Activated CD4-positive, alpha-beta T cell treated with anti-CD3 and anti-CD28 coated beads, Interleukin-2, amount 50 U/mL, for 48 hours (primary cell): ENCODE measurements around the gene CYP46A1.
"Not testable (repeated sequence)": the region's sequence is repeated elsewhere in the genome, so short reads cannot be mapped to it uniquely, and the experiment has no call there.

Experiments
- DNase-seq, 2 experiments: peaks; one replicate each; pipeline ENCODE4 v3.0.0-alpha.2; 2020

The CYP46A1 gene

DNA sequence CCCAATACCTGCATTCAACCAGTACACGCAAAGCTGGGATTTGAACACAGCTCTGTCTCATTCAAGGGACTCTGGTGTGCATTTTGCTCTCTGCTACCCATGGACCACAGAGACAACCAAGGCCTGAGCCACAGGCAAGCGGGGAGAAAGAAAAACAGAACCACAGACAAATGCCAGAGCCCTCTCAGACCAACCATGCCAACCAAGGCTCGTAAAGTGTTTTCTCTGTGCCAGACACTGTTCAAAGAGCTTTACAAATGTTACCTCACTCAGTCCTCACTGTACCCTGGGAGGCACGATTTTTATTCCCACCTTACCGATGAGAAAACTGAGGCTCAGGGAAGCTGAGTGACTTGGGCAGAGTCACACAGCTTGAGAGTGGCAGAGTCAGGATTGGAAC lies 76.7 kb downstream of the CYP46A1 start:
- DNase-seq = no peak

DNA sequence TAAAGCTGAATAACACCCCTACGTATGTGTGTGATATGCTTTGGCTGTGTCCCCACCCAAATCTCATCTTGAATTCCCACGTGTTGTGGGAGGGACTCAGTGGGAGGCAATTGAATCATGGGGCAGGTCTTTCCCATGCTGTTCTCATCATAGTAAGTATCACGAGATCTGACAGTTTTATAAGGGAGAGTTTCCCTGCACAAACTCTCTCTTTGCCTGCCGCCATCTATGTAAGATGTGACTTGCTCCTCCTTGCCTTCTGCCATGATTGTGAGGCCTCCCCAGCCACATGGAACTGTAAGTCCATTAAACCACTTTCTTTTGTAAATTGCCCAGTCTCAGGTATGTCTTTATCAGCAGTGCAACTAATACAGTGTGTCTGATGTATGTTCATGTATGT lies 78.8 kb downstream of the CYP46A1 start:
- not testable (repeated sequence) for DNase-seq

GRCh38 chr14:99763527-99764221 lies 79.6 kb downstream of the CYP46A1 start:
- DNase-seq = no peak

- no peak for DNase-seq
These were observed 80.2 kb downstream of the CYP46A1 start for GRCh38 chr14:99764222-99764706.

DNA sequence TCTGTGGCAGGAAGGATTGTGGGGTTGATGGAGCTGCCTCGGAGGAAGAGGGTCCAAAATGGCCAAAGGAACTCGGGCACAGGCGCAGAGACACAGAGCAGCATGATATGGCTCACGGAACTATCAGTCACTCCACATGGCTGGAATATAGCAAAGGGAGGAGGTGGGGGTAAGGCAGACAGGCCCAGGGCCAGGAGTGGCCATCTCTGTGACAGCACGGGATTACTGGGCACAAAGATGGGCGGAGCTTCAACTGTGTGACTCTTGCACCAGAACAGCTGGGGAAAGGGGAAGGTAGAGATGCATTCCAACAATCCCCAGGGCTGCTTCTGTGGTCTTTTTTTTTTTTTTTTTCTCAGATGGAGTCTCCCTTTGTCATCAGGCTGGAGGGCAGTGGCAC lies 84.3 kb downstream of the CYP46A1 start:
- DNase-seq = no peak

DNA sequence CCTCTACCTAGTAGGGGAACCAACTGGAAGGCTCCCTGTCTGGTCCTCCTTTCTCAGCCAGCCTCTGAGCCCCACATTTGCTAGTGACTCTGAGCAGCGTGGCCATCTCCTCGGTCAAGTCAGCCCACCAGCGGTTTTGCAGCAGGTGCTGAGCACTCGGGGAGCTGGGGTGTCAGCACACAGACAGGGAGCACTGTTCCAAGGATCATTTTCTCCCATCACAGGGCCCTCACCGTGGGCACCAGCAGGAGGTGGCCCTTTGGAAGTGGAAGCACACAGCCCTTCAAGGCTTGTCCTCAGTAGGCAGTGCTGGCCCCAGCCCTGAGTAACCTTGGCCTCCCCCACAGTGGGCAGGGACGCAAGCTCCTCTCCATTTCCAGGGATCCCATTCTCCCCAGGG lies 85.0 kb downstream of the CYP46A1 start:
- no peak for DNase-seq

DNA sequence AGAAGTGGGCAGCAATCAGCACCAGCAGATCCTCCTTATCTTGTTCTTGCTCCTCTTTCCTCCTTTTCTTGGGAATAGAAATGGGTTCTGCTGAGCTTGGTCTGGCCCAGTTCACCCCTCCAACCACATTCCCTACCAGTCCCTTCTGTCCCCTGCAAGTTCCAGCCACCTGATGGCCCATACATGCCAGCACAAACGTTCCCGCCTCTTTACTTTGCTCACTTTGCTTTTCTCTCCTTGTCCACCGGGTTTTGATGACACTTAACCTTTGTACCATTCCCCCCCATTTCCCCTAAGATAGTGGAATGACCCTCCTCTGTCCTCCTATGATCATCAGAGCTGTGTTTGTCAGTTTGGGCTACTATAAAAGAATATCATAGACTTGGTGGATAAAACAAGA lies 85.7 kb downstream of the CYP46A1 start:
- no peak for DNase-seq

- DNase-seq = no peak
These were observed 88.5 kb downstream of the CYP46A1 start for GRCh38 chr14:99772371-99773283.

- DNase-seq = no peak
These were observed 89.7 kb downstream of the CYP46A1 start for GRCh38 chr14:99773521-99774497.

DNA sequence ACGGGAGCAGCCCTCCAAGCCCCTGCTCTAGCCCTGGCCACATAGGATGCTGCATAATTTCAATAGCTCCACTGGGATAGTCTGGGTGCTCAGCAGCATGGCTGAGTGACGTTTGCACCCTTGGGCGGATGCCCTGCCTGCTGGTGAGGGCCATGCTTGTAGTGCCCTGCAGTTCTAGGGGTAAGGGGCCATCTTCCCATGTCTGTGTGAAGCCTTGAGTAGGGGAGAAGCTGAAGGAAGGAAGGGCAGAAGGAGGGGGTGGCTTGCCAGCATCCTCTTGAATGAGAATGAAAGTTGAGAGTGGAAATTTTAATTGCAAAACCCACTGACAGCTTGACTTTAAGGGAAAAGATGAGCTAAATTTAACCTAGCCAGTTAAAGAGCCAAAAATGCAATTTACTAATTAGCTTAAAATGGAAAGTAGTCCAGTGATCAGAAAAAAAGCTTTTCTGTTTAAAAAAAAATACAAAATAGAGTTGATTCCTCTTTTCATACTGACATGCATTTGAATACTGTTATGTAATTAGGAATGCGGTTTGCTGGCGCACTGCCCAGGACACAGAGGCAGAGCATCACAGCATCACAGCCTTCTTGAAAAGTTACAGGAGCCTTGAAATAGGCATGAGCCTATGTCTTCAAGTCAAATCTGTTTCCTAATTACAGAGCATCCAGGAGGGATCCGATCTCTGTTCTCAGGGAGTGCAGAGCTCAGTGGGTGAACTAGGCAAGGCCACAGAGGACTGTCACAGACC lies 90.6 kb downstream of the CYP46A1 start:
- DNase-seq = no peak

DNA sequence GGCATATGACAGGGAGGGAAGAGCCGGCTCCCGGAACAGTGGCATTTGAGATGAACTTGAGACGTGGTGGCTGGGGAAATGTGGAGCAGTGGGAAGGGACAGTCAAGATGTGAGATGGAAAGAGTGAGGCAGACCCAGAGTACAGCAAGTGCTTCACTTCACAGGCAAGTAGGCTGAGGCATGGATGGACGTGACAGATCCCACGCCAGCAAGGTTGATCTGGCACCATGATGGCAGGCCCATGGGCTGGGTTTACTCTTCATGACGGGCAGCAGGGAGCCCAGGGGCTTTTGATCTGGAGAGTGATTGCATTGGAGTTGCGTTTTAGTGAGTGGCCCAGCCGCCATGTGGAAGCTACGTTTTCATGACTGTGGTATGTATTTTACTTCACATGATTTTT lies 91.3 kb downstream of the CYP46A1 start:
- no peak for DNase-seq
